ENCODE measurements around the gene LHX3.
"Not testable (repeated sequence)": the region's sequence is repeated elsewhere in the genome, so short reads cannot be mapped to it uniquely, and the experiment has no call there.

The LHX3 gene

DNA sequence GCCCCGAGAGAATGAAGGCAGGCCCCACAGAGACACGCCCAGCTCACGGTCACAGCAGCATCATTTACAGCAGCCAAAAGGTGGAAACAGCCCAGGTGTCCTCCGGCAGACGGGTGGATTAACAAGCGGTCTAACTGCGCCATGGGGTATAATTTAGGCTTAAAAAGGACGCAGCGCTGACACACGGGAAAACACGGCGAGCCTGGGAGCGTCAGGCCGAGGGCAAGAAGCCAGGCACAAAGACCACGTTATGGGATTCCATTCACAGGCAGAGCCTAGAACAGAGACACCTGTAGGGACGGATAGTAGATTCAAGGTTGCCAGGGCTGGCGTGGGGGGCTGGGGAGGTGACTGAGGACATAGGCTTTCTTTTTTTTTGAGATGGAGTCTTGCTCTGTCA is 49.4 kb downstream of the LHX3 start:
- no peak overlapping the region for H3K27ac Mint-ChIP-seq
- ATAC-seq (replicated peaks) = no peak
- no peak overlapping the region for H3K4me3 Mint-ChIP-seq
- H3K27me3 Mint-ChIP-seq = peaks cover 23 to 52% of the 10 kb centered on the region in 2 donors
- H3K36me3 Mint-ChIP-seq (ENCODE audit: insufficient read depth) = peaks cover 4% of the 10 kb centered on the region
- no peaks in the 10 kb centered on the region for H3K9me3 Mint-ChIP-seq
- DNase-seq = no peak
- H3K4me1 Mint-ChIP-seq (ENCODE audit: low read depth in 2 of 2) = peaks cover 0 to 2% of the 10 kb centered on the region in 2 donors

GRCh38 chr9:136154943-136155342 is 50.0 kb downstream of the LHX3 start:
- DNase-seq = no peak
- Mint-ChIP-seq H3K4me3 (no peak overlapping the region), H3K36me3 (ENCODE audit: insufficient read depth) (peaks cover 4% of the 10 kb centered on the region), H3K9me3 (no peaks in the 10 kb centered on the region), H3K27ac (no peak overlapping the region), H3K27me3 (peaks cover 19 to 46% of the 10 kb centered on the region in 2 donors), H3K4me1 (ENCODE audit: low read depth in 2 of 2) (peaks cover 0 to 2% of the 10 kb centered on the region in 2 donors)
- no peak for ATAC-seq (replicated peaks)

GRCh38 chr9:136153381-136154065 is 51.4 kb downstream of the LHX3 start:
- Mint-ChIP-seq H3K9me3 (no peaks in the 10 kb centered on the region), H3K27ac (no peak overlapping the region), H3K27me3 (peaks cover 16 to 32% of the 10 kb centered on the region in 2 donors), H3K4me3 (no peak overlapping the region), H3K4me1 (ENCODE audit: low read depth in 2 of 2) (peaks cover 0 to 2% of the 10 kb centered on the region in 2 donors), H3K36me3 (ENCODE audit: insufficient read depth) (peaks cover 4% of the 10 kb centered on the region)
- DNase-seq (no peak), ATAC-seq (replicated peaks) (no peak)

DNA sequence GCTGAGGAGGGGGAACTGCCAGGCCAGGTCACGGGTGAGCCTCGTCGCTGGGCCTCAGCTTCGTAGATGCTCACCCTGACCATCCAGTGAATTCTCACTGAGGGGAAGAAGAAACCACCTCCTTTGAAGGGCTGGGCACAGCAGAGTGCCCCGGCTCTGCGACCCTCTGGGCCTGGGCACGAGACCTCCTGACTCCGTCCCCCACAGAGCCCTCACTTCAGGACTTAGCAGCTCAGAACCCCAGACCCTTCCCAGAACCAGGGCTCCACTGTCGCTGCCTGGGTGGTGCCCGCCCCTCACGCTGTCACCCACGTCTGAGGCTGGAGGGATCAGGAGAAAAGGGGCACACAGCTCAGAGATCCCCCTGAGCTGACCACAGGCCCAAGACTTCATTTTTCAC is 52.0 kb downstream of the LHX3 start:
- H3K27ac Mint-ChIP-seq = no peak overlapping the region
- peaks cover 4% of the 10 kb centered on the region for H3K36me3 Mint-ChIP-seq (ENCODE audit: insufficient read depth)
- ATAC-seq (replicated peaks) (no peak), DNase-seq (no peak)
- H3K27me3 Mint-ChIP-seq = peaks cover 16 to 31% of the 10 kb centered on the region in 2 donors
- peaks cover 0 to 2% of the 10 kb centered on the region in 2 donors for H3K4me1 Mint-ChIP-seq (ENCODE audit: low read depth in 2 of 2)
- H3K4me3 Mint-ChIP-seq = no peak overlapping the region
- no peaks in the 10 kb centered on the region for H3K9me3 Mint-ChIP-seq

DNA sequence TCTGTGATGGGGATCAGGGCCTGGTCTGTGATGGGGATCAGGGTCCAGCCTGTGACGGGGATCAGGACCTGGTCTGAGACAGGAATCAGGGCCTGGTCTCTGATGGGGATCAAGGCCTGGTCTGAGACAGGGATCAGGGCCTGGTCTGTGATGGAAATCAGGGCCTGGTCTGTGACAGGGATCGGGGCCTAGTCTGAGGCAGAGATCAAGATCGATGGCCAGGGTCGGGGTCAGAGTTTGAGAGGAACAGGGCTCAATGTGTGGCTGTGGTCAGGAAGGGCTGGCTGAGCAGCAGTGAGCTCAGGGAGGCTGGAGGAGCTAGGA is 52.4 kb downstream of the LHX3 start:
- DNase-seq = no peak
- Mint-ChIP-seq H3K27ac (no peak overlapping the region), H3K4me3 (no peak overlapping the region), H3K9me3 (no peaks in the 10 kb centered on the region), H3K4me1 (ENCODE audit: low read depth in 2 of 2) (peaks cover 0 to 2% of the 10 kb centered on the region in 2 donors), H3K36me3 (ENCODE audit: insufficient read depth) (peaks cover 4% of the 10 kb centered on the region), H3K27me3 (peaks cover 16 to 27% of the 10 kb centered on the region in 2 donors)
- ATAC-seq (replicated peaks) = no peak

GRCh38 chr9:136151848-136152542 is 52.9 kb downstream of the LHX3 start:
- no peaks in the 10 kb centered on the region for H3K9me3 Mint-ChIP-seq
- H3K27ac Mint-ChIP-seq = no peak overlapping the region
- peaks cover 0 to 2% of the 10 kb centered on the region in 2 donors for H3K4me1 Mint-ChIP-seq (ENCODE audit: low read depth in 2 of 2)
- peaks cover 16 to 22% of the 10 kb centered on the region in 2 donors for H3K27me3 Mint-ChIP-seq
- H3K36me3 Mint-ChIP-seq (ENCODE audit: insufficient read depth) = peaks cover 4% of the 10 kb centered on the region
- H3K4me3 Mint-ChIP-seq = no peak overlapping the region
- ATAC-seq (replicated peaks) (no peak), DNase-seq (no peak)

DNA sequence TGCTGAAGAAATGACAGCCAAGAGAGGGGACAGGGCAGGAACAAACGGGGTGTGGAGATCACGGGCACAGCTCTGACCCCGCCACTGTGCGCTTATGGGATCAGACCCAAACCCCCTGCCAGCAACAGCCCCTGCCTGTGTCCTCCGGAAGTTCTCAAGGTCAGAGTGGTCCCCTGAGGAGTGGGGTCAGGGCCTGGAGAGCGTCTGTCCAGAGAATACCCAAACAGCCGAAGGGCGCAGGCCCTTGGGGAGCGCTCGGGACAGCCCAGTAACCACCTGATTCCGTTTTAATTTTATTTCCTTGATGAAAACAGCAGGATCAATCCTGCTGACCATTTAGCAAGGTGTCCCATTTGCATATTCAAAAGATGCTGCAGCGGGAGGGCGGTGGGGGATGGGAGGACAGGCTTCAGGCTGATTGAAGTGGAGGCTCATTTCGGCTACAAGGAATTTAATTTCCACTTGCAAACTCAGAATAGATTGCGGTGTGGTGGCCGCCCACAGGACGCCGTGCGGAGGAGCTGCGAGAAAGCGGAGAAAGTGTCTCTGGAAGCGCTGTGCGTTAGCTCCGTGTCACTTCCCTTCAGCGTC is 53.6 kb downstream of the LHX3 start:
- Mint-ChIP-seq H3K4me3 (no peak overlapping the region), H3K27ac (no peak overlapping the region), H3K27me3 (peaks cover 17 to 22% of the 10 kb centered on the region in 2 donors), H3K9me3 (no peaks in the 10 kb centered on the region), H3K4me1 (ENCODE audit: low read depth in 2 of 2) (peaks cover 0 to 2% of the 10 kb centered on the region in 2 donors), H3K36me3 (ENCODE audit: insufficient read depth) (peaks cover 4% of the 10 kb centered on the region)
- DNase-seq = no peak
- no peak for ATAC-seq (replicated peaks)

- peaks cover 18 to 24% of the 10 kb centered on the region in 2 donors for H3K27me3 Mint-ChIP-seq
- not testable (repeated sequence) for DNase-seq; H3K4me3 Mint-ChIP-seq; H3K9me3 Mint-ChIP-seq; H3K27ac Mint-ChIP-seq; H3K36me3 Mint-ChIP-seq (ENCODE audit: insufficient read depth); ATAC-seq (replicated peaks); H3K4me1 Mint-ChIP-seq (ENCODE audit: low read depth in 2 of 2)
Measured at GRCh38 chr9:136150664-136151213, 54.2 kb downstream of the LHX3 start.

DNA sequence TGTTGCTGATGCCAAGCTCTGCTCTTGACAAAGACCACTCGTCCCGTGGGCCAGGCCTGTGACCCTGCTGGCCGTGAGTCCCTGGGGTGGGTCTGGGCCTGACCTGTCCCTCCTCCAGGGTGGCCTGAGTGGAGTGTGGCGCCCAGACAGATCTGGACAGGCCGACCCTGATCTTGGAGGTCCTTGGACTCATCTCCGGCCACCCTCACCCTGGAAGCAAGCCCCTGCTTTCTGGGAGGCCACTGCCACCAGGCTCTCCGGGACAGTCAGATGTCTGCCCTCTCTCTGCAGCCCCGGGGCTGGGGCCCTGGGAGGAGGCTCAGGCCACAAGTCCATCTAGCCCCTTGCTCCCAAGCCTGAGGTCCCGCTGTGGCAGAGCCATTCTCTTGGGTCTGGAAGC is 55.1 kb downstream of the LHX3 start:
- Mint-ChIP-seq H3K27me3 (peaks cover 18 to 24% of the 10 kb centered on the region in 2 donors), H3K9me3 (no peaks in the 10 kb centered on the region), H3K4me1 (ENCODE audit: low read depth in 2 of 2) (peaks cover 0 to 2% of the 10 kb centered on the region in 2 donors), H3K27ac (no peak overlapping the region), H3K36me3 (ENCODE audit: insufficient read depth) (no peaks in the 10 kb centered on the region), H3K4me3 (no peak overlapping the region)
- ATAC-seq (replicated peaks) (no peak), DNase-seq (no peak)

DNA sequence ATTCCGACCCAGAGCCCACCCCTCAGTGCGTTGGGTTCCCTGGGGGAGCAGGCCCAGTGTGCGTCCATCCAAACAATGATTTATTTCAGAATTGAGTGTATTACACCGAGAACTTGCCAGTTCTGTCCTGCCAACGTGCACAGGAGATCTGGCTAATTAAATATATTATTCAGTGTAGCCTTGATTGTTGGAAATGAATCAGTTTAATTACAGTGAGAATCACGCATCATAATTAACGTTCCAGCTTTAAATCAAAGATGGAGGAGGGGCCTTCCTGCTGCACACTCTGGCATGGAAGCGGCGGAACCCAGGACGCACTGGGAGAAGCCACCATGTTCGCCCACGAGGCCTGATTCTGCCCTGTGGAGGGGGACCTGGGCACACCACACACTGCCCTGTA is 55.6 kb downstream of the LHX3 start:
- ATAC-seq (replicated peaks) (no peak), DNase-seq (no peak)
- Mint-ChIP-seq H3K36me3 (ENCODE audit: insufficient read depth) (no peaks in the 10 kb centered on the region), H3K27ac (no peak overlapping the region), H3K4me3 (no peak overlapping the region), H3K4me1 (ENCODE audit: low read depth in 2 of 2) (peaks cover 0 to 2% of the 10 kb centered on the region in 2 donors), H3K27me3 (peaks cover 21 to 26% of the 10 kb centered on the region in 2 donors), H3K9me3 (no peaks in the 10 kb centered on the region)

DNA sequence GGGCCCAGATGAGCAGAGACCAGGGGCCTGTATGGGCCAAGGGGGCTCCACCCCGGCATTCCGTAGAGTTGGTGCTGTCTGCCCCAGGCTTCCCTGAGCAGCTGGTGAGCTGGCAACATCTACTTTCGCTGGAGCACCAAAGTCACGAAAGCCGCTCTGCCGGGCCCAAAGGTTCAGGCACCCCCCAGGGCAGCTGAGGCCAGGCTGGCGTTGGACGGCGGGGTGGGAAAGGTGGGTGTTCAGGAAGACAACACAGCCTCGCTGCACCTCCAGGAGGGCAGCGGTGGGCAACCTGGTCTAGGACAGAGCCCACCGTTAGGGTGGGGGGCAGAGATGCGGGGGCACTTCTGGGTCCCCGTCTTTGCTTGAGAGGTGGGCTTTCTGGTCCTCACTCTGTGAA is 56.2 kb downstream of the LHX3 start:
- ATAC-seq (replicated peaks) (no peak), DNase-seq (no peak)
- no peaks in the 10 kb centered on the region for H3K36me3 Mint-ChIP-seq (ENCODE audit: insufficient read depth)
- H3K27me3 Mint-ChIP-seq = peaks cover 22 to 32% of the 10 kb centered on the region in 2 donors
- no peaks in the 10 kb centered on the region for H3K9me3 Mint-ChIP-seq
- no peak overlapping the region for H3K4me3 Mint-ChIP-seq
- no peak overlapping the region for H3K27ac Mint-ChIP-seq
- peaks cover 0 to 2% of the 10 kb centered on the region in 2 donors for H3K4me1 Mint-ChIP-seq (ENCODE audit: low read depth in 2 of 2)

- Mint-ChIP-seq H3K9me3 (no peaks in the 10 kb centered on the region), H3K36me3 (ENCODE audit: insufficient read depth) (no peaks in the 10 kb centered on the region), H3K4me3 (no peak overlapping the region), H3K4me1 (ENCODE audit: low read depth in 2 of 2) (peaks cover 0 to 2% of the 10 kb centered on the region in 2 donors), H3K27me3 (peaks cover 22 to 34% of the 10 kb centered on the region in 2 donors), H3K27ac (no peak overlapping the region)
- ATAC-seq (replicated peaks) (no peak), DNase-seq (no peak)
Measured at GRCh38 chr9:136147890-136148714, 56.8 kb downstream of the LHX3 start.

All from effector memory CD8-positive, alpha-beta T cell (primary cell).